GM06990 (cell line): Measurements from ENCODE around the gene GZMA.

ENCODE experiments used
- DNase-seq: peaks from one replicate; pipeline ENCODE4 v3.0.0-alpha.2; 2011; ENCODE audit not compliant: insufficient read length; ENCODE audit errors: extremely low read depth
- H3K27me3 ChIP-seq: replicated peaks from 2 replicates; pipeline ENCODE4 v1.6.0; 2011; ENCODE audit warnings: low read length; ENCODE audit not compliant: control insufficient read depth, insufficient read depth
- H3K36me3 ChIP-seq: 2 replicates; pipeline ENCODE4 v1.5.1; 2011; ENCODE audit warnings: low read length; ENCODE audit not compliant: control insufficient read depth, insufficient read depth
- H3K4me3 ChIP-seq: replicated peaks from 2 replicates; pipeline ENCODE4 v1.5.1; 2011; ENCODE audit warnings: low read depth, mild to moderate bottlenecking, control low read depth, low read length
- CTCF ChIP-seq: IDR thresholded peaks from 2 replicates; pipeline ENCODE4 v1.5.1; 2011; ENCODE audit warnings: low read length, control low read depth, mild to moderate bottlenecking, inconsistent platforms; ENCODE audit not compliant: insufficient read depth, poor library complexity, severe bottlenecking

GZMA gene

GRCh38 chr5:55064523-55064922, 37.9 kb upstream of the GZMA start:
- H3K27me3 ChIP-seq: no peaks in the 10 kb centered on the region; the same call in 1 of the 2 replicates
- H3K36me3 ChIP-seq: no peaks in the 10 kb centered on the region
- no peak for DNase-seq
- no peak for TF ChIP-seq CTCF
- H3K4me3 ChIP-seq: no peak overlapping the region

GRCh38 chr5:55066277-55066676, 36.2 kb upstream of the GZMA start:
- no peak for DNase-seq
- no peak for TF ChIP-seq CTCF
- H3K36me3 ChIP-seq: no peaks in the 10 kb centered on the region
- H3K4me3 ChIP-seq: no peak overlapping the region
- no peaks in the 10 kb centered on the region; the same call in 1 of the 2 replicates for H3K27me3 ChIP-seq

GRCh38 chr5:55070968-55071367, 31.5 kb upstream of the GZMA start:
- Histone ChIP-seq H3K4me3 (no peak overlapping the region), H3K36me3 (no peaks in the 10 kb centered on the region), H3K27me3 (no peaks in the 10 kb centered on the region; the same call in 1 of the 2 replicates)
- DNase-seq: no peak
- no peak for TF ChIP-seq CTCF

GRCh38 chr5:55071413-55071812, 31.0 kb upstream of the GZMA start:
- DNase-seq: no peak
- no peak overlapping the region for H3K4me3 ChIP-seq
- no peaks in the 10 kb centered on the region for H3K27me3 ChIP-seq
- no peak for TF ChIP-seq CTCF
- no peaks in the 10 kb centered on the region for H3K36me3 ChIP-seq

GRCh38 chr5:55072666-55073065, 29.8 kb upstream of the GZMA start:
- Histone ChIP-seq H3K36me3 (no peaks in the 10 kb centered on the region), H3K27me3 (no peaks in the 10 kb centered on the region), H3K4me3 (no peak overlapping the region)
- DNase-seq: no peak
- TF ChIP-seq CTCF: no peak

- Histone ChIP-seq H3K4me3 (no peak overlapping the region), H3K27me3 (no peaks in the 10 kb centered on the region), H3K36me3 (no peaks in the 10 kb centered on the region)
- no peak for TF ChIP-seq CTCF
- no peak for DNase-seq
These were observed 29.2 kb upstream of the GZMA start for GRCh38 chr5:55073211-55073610.
